Measurements from ENCODE around the gene SERP2. TPM values are rescaled to one million over a fixed set of nuclear protein-coding genes. Genes with fewer than 3 reads are reported as not detected.
A peak's percentile ranks its signal among the peaks of the same experiment; 100 is the strongest.

The SERP2 gene
- total and polyA plus RNA-seq, 8 donors = 1.0 to 255 (median 9.3) TPM; not detected in 1

- 34 to 74% (median 58%) methylated on average over 2 of the region's 2 CpGs for WGBS, 5 donors
- peak in 1 of 2 donors; percentile 88 for DNase-seq
- intact Hi-C loops (cut with DNase I; ENCODE audit: low total_unique reads) = no loop called here
Measured at GRCh38 chr13:44379885-44380284, 6.3 kb downstream of the SERP2 start.

GRCh38 chr13:44380404-44381165 lies 7.0 kb downstream of the SERP2 start:
- Histone ChIP-seq H3K36me3 (peaks cover 0 to 13% (median 4%) of the 10 kb centered on the region in 4 donors), H3K4me1 (peaks cover 0 to 29% (median 11%) of the 10 kb centered on the region in 4 donors), H3K27me3 (no peaks in the 10 kb centered on the region), H3K4me3 (no peak overlapping the region), H3K9me3 (no peaks in the 10 kb centered on the region), H3K27ac (peak overlapping the region; percentile 74 to 93 (median 80))
- DNase-seq = no peak
- 85 to 96% (median 88%) methylated on average over 3 of the region's 3 CpGs for WGBS, 5 donors
- intact Hi-C loops (cut with DNase I; ENCODE audit: low total_unique reads) = no loop called here
- no peak for TF ChIP-seq POLR2AphosphoS5 (IDR thresholded peaks at IDR 0.05)
- TF ChIP-seq, protein P1, sequence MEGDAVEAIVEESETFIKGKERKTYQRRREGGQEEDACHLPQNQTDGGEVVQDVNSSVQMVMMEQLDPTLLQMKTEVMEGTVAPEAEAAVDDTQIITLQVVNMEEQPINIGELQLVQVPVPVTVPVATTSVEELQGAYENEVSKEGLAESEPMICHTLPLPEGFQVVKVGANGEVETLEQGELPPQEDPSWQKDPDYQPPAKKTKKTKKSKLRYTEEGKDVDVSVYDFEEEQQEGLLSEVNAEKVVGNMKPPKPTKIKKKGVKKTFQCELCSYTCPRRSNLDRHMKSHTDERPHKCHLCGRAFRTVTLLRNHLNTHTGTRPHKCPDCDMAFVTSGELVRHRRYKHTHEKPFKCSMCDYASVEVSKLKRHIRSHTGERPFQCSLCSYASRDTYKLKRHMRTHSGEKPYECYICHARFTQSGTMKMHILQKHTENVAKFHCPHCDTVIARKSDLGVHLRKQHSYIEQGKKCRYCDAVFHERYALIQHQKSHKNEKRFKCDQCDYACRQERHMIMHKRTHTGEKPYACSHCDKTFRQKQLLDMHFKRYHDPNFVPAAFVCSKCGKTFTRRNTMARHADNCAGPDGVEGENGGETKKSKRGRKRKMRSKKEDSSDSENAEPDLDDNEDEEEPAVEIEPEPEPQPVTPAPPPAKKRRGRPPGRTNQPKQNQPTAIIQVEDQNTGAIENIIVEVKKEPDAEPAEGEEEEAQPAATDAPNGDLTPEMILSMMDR (IDR thresholded peaks at IDR 0.05) = no peak
- no peak for TF ChIP-seq EP300 (IDR thresholded peaks at IDR 0.05)
- TF ChIP-seq POLR2A (IDR thresholded peaks at IDR 0.05) = no peak

More at GRCh38 chr13:44379885-44380284, 6.3 kb downstream of the SERP2 start:
- Histone ChIP-seq H3K27ac (peak overlapping the region; percentile 74 to 93 (median 80)), H3K4me3 (no peak overlapping the region), H3K27me3 (no peaks in the 10 kb centered on the region), H3K9me3 (no peaks in the 10 kb centered on the region), H3K36me3 (peaks cover 0 to 7% (median 4%) of the 10 kb centered on the region in 4 donors), H3K4me1 (peaks cover 0 to 29% (median 11%) of the 10 kb centered on the region in 4 donors)
- TF ChIP-seq POLR2AphosphoS5 (IDR thresholded peaks at IDR 0.05) (peak in 2 of 3 donors; percentile 9 to 43), POLR2A (IDR thresholded peaks at IDR 0.05) (no peak)

DNA sequence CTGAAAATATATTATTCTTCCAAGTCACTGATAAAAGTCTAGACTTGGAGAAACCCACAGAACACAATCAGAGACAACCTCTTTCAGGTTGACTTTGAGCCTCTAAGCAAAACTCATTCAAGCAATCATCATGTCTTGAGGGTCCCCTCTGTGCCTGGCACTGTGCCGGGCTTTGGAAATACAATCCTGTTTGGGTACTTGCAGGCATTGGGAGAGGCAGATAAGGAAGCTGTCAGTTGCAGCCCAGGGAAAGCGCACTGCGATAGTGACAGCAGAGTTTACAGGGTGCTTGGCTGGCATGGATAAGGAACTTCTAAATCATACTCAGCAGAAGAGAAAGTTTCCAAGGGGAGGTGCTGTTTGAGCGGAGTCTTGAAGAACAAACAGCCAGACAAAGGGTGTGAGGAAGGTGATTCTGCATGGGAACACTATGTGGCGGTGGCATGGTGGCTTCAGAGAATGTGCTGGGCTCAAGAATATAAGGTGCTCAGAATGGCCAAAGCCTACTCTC lies 9.1 kb downstream of the SERP2 start:
- peak overlapping the region; percentile 65 to 88 (median 77) for H3K27ac ChIP-seq
- DNase-seq = peak; percentile 66 to 74
- TF ChIP-seq POLR2A (IDR thresholded peaks at IDR 0.05) = no peak
- TF ChIP-seq EP300 (IDR thresholded peaks at IDR 0.05) = no peak
- TF ChIP-seq, protein P1 (IDR thresholded peaks at IDR 0.05) = no peak
- peak in 2 of 3 donors; percentile 47 to 61 for TF ChIP-seq POLR2AphosphoS5 (IDR thresholded peaks at IDR 0.05)
- H3K36me3 ChIP-seq = peaks cover 0 to 13% (median 4%) of the 10 kb centered on the region in 4 donors
- H3K4me1 ChIP-seq = peaks cover 0 to 22% (median 8%) of the 10 kb centered on the region in 4 donors
- H3K4me3 ChIP-seq = no peak overlapping the region
- H3K9me3 ChIP-seq = no peaks in the 10 kb centered on the region
- WGBS, 5 donors = 33 to 62% (median 41%) methylated on average over 5 of the region's 5 CpGs
- intact Hi-C loops (cut with DNase I; ENCODE audit: low total_unique reads) = no loop called here
- H3K27me3 ChIP-seq = no peaks in the 10 kb centered on the region

DNA sequence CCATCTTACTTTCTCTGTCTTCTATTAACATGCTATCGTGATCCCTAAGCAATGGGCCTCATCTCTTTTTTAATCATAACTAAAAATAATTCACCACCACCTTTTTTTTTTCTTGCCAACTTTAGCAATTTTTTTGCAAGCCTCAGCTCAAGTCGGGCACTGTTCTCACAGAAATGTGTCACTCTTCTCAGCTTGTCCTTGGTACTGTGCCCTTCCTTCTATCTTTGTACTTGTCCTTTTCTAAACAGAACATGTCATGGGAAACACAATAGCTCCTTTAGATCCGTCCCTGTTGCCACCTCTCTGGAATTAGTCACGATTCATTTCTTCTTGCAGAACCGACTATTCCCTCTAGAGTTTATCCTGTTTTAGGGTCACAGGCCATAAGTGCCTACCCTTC lies 10.3 kb downstream of the SERP2 start:
- H3K27ac ChIP-seq = no peak overlapping the region
- no peaks in the 10 kb centered on the region for H3K27me3 ChIP-seq
- intact Hi-C loops (cut with DNase I; ENCODE audit: low total_unique reads) = no loop called here
- 50 to 64% (median 61%) methylated on average over 5 of the region's 5 CpGs for WGBS, 5 donors
- TF ChIP-seq POLR2AphosphoS5 (IDR thresholded peaks at IDR 0.05) (no peak), POLR2A (IDR thresholded peaks at IDR 0.05) (no peak), EP300 (IDR thresholded peaks at IDR 0.05) (no peak)
- TF ChIP-seq, protein P1 (IDR thresholded peaks at IDR 0.05) = no peak
- peaks cover 0 to 13% (median 4%) of the 10 kb centered on the region in 4 donors for H3K36me3 ChIP-seq
- H3K4me1 ChIP-seq = peaks cover 0 to 15% (median 6%) of the 10 kb centered on the region in 4 donors
- no peaks in the 10 kb centered on the region for H3K9me3 ChIP-seq
- no peak overlapping the region for H3K4me3 ChIP-seq
- no peak for DNase-seq
